ENCODE data around the gene ATXN1. TPM values are rescaled to one million over a fixed set of nuclear protein-coding genes. Genes with fewer than 3 reads are reported as not detected.

The ATXN1 gene
- total and polyA plus RNA-seq, 2 of the 8 experiments (the other 6 are each of a cell fraction or from before 2014, with no cell fraction given), result 1.6 to 4.0 TPM

GRCh38 chr6:16319813-16320532, 441.3 kb downstream of the ATXN1 start:
- H2BK15ac ChIP-seq (ENCODE audit: low read length), result no peak overlapping the region
- H2AK5ac ChIP-seq (ENCODE audit: low read depth, low read length), result no peak overlapping the region
- 0 out of 2 replicates have a peak overlapping the region, but pooled peaks have one; percentile 1 for H2BK5ac ChIP-seq (ENCODE audit: low read depth, low read length)
- H3K4ac ChIP-seq (replicated peaks; ENCODE audit: insufficient read length, low read depth, low read length), result no peak overlapping the region
- FAIRE-seq (no peak), DNase-seq (ENCODE audit: low read depth in 1 of 2, low spot score in 2 of 2) (no peak)
- no peak overlapping the region for H3K4me3 ChIP-seq (ENCODE audit: extremely low read depth in 1 of 4, insufficient read depth in 2 of 4, low read depth in 3 of 4, low read length in 4 of 4)
- H4K91ac ChIP-seq (replicated peaks; ENCODE audit: insufficient read length, low read length), result no peak overlapping the region
- no peaks in the 10 kb centered on the region for H3K9me3 ChIP-seq (ENCODE audit: insufficient read depth in 2 of 2, low read depth in 1 of 2, low read length in 1 of 2)
- H2AFZ ChIP-seq (ENCODE audit: low read length), result no peak overlapping the region
- H2BK20ac ChIP-seq (ENCODE audit: low read length), result no peak overlapping the region
- ChIA-PET CTCF (ENCODE audit: partially characterized antibody) (interaction anchor here (1.0 to 2.9 kb wide), 5 partner anchors 11 to 43 kb away, joined by 4 to 10 read pairs (median 9); no protein-coding TSS in a partner anchor), POLR2A (ENCODE audit: partially characterized antibody) (no interaction called here)
- H3K9ac ChIP-seq (replicated peaks in 1 of 4; ENCODE audit: extremely low read depth in 1 of 4, low read depth in 3 of 4, low read length in 3 of 4), result no peak overlapping the region
- TF ChIP-seq JUND (IDR thresholded peaks at IDR 0.05; ENCODE audit: low read length) (peak; percentile 44; the same call in 1 of the 2 replicates), HDAC2 (IDR thresholded peaks at IDR 0.05; ENCODE audit: borderline replicate concordance in 1 of 2, low read depth in 2 of 2, low read length in 2 of 2) (no peak)
- no peak overlapping the region for H3K56ac ChIP-seq (replicated peaks; ENCODE audit: insufficient read length, low read depth, low read length)
- no peaks in the 10 kb centered on the region for H3K79me2 ChIP-seq (ENCODE audit: control insufficient read depth in 1 of 2, insufficient read depth in 2 of 2, low read length in 2 of 2)
- no peak overlapping the region for H4K5ac ChIP-seq (ENCODE audit: insufficient read length, low read depth, low read length)
- H3K18ac ChIP-seq (ENCODE audit: extremely low read depth, low read length), result peak overlapping the region; percentile 62; the same call in 1 of the 2 replicates
- H3K27ac ChIP-seq (ENCODE audit: low read depth, low read length), result no peak overlapping the region
- no peak overlapping the region for H3K23ac ChIP-seq (ENCODE audit: insufficient read length)
- H3K14ac ChIP-seq (ENCODE audit: insufficient read length), result no peak overlapping the region
- no peaks in the 10 kb centered on the region for H3K36me3 ChIP-seq (ENCODE audit: control insufficient read depth in 2 of 4, insufficient read depth in 4 of 4, low read length in 3 of 4)
- no peak overlapping the region for H4K8ac ChIP-seq (ENCODE audit: extremely low read depth, insufficient read depth, low read length)
- no peaks in the 10 kb centered on the region for H3K27me3 ChIP-seq (replicated peaks in 1 of 4; ENCODE audit: control insufficient read depth in 3 of 4, extremely low read depth in 1 of 4, insufficient read depth in 3 of 4, low read length in 3 of 4)
- H4K20me1 ChIP-seq (replicated peaks in 1 of 2; ENCODE audit: control insufficient read depth in 1 of 2, insufficient read depth in 2 of 2, low read length in 2 of 2), result no peaks in the 10 kb centered on the region
- 79% methylated on average over 16 of the region's 16 CpGs; no CpG with 5 or more reads in 1 of the 2 experiments for WGBS, 2 experiments (ENCODE audit: extremely low coverage in 1 of 2, insufficient coverage in 1 of 2, insufficient read length in 1 of 2, insufficient replicate concordance in 2 of 2, low coverage in 1 of 2, low lambda C conversion rate in 2 of 2, missing lambda C conversion rate in 1 of 2)
- H3K4me1 ChIP-seq (replicated peaks in 1 of 4; ENCODE audit: control insufficient read depth in 3 of 4, insufficient read depth in 4 of 4, low read length in 3 of 4), result peaks cover 6 to 14% (median 12%) of the 10 kb centered on the region in 4 experiments
- no peaks in the 10 kb centered on the region; the same call in 1 of the 2 replicates for H3K23me2 ChIP-seq (ENCODE audit: low read depth, low read length)
- H2BK12ac ChIP-seq (ENCODE audit: low read depth, low read length), result peak overlapping the region; percentile 3; the same call in 1 of the 2 replicates
- H2BK120ac ChIP-seq (replicated peaks; ENCODE audit: low read depth, low read length), result no peak overlapping the region
- H3K79me1 ChIP-seq (ENCODE audit: low read depth, low read length), result no peaks in the 10 kb centered on the region; the same call in 1 of the 2 replicates
- no peak overlapping the region; a peak in 1 of 4 replicates for H3K4me2 ChIP-seq (ENCODE audit: insufficient read depth in 1 of 2, low read depth in 2 of 2, low read length in 2 of 2)
